SJSA1 (cell line): Measurements from ENCODE around the gene APRT. TPM values are rescaled to one million over a fixed set of nuclear protein-coding genes. Genes with fewer than 3 reads are reported as not detected.
"Not testable (repeated sequence)": the region's sequence is repeated elsewhere in the genome, so short reads cannot be mapped to it uniquely, and the experiment has no call there.

ENCODE experiments used
- DNase-seq, 2 experiments: peaks; one replicate each; pipeline ENCODE4 v3.0.0-alpha.2; 2015 to 2020; ENCODE audit warnings: low spot score in 2 of 2, low read depth in 1 of 2
- H3K27ac ChIP-seq: fragments of 250-450 bp; sonication (Bioruptor Pico); 2 replicates; pipeline ENCODE4 v1.5.1; 2020; ENCODE audit warnings: mild to moderate bottlenecking, moderate library complexity
- H3K27me3 ChIP-seq: fragments of 250-450 bp; sonication (Bioruptor Pico); replicated peaks from 2 replicates; pipeline ENCODE4 v1.5.1; 2020; ENCODE audit warnings: mild to moderate bottlenecking, moderate library complexity
- H3K36me3 ChIP-seq: fragments of 250-450 bp; sonication (Bioruptor Pico); 2 replicates; pipeline ENCODE4 v1.5.1; 2020; ENCODE audit warnings: mild to moderate bottlenecking
- H3K4me1 ChIP-seq: fragments of 250-450 bp; sonication (Bioruptor Pico); replicated peaks from 2 replicates; pipeline ENCODE4 v1.6.1; 2021; ENCODE audit warnings: mild to moderate bottlenecking
- H3K4me3 ChIP-seq: fragments of 250-450 bp; sonication (Bioruptor Pico); 2 replicates; pipeline ENCODE4 v1.5.1; 2020; ENCODE audit warnings: mild to moderate bottlenecking
- H3K9me3 ChIP-seq: fragments of 250-450 bp; sonication (Bioruptor Pico); replicated peaks from 2 replicates; pipeline ENCODE4 v1.5.1; 2020; ENCODE audit warnings: mild to moderate bottlenecking
- total RNA-seq: library from RNA; depleted of rRNA; stranded (reverse); fragments of >200 nt; shearing (Covaris generic); gene quantifications from 2 replicates; pipeline ENCODE4 v1.2.3, GENCODE V29; 2014

Gene APRT
- total RNA-seq, 1 experiment from 2014 or later = 90.6 TPM

- H3K4me1 ChIP-seq, H3K27ac ChIP-seq, H3K9me3 ChIP-seq, DNase-seq, H3K4me3 ChIP-seq, H3K27me3 ChIP-seq: not testable (repeated sequence)
- H3K36me3 ChIP-seq = peaks cover 16% of the 10 kb centered on the region; the same call in 1 of the 2 replicates
These were observed 11.9 kb upstream of the APRT start for GRCh38 chr16:88823646-88824045.

GRCh38 chr16:88822281-88823040 is 10.7 kb upstream of the APRT start:
- Histone ChIP-seq H3K27me3 (no peaks in the 10 kb centered on the region), H3K36me3 (peaks cover 16% of the 10 kb centered on the region; the same call in 1 of the 2 replicates), H3K4me3 (no peak overlapping the region), H3K27ac (no peak overlapping the region), H3K9me3 (no peaks in the 10 kb centered on the region), H3K4me1 (no peaks in the 10 kb centered on the region)
- no peak for DNase-seq

- Histone ChIP-seq H3K4me1 (no peaks in the 10 kb centered on the region), H3K27me3 (no peaks in the 10 kb centered on the region)
- DNase-seq = no peak
These were observed 9.6 kb upstream of the APRT start for GRCh38 chr16:88821168-88821850.

GRCh38 chr16:88820385-88821025 is 8.8 kb upstream of the APRT start:
- Histone ChIP-seq H3K4me1 (no peaks in the 10 kb centered on the region), H3K27ac (no peak overlapping the region)

More at GRCh38 chr16:88821168-88821850, 9.6 kb upstream of the APRT start:
- Histone ChIP-seq H3K9me3 (no peaks in the 10 kb centered on the region), H3K4me3 (no peak overlapping the region), H3K36me3 (peaks cover 16% of the 10 kb centered on the region; the same call in 1 of the 2 replicates), H3K27ac (no peak overlapping the region)

GRCh38 chr16:88819126-88819525 is 7.4 kb upstream of the APRT start:
- no peaks in the 10 kb centered on the region for H3K4me1 ChIP-seq
- H3K9me3 ChIP-seq = no peaks in the 10 kb centered on the region
- H3K27ac ChIP-seq = no peak overlapping the region
- no peak overlapping the region for H3K4me3 ChIP-seq
- no peak for DNase-seq
- peaks cover 11% of the 10 kb centered on the region; the same call in 1 of the 2 replicates for H3K36me3 ChIP-seq
- no peaks in the 10 kb centered on the region for H3K27me3 ChIP-seq

More at GRCh38 chr16:88820385-88821025, 8.8 kb upstream of the APRT start:
- Histone ChIP-seq H3K27me3 (no peaks in the 10 kb centered on the region), H3K4me3 (no peak overlapping the region), H3K36me3 (peaks cover 16% of the 10 kb centered on the region; the same call in 1 of the 2 replicates), H3K9me3 (no peaks in the 10 kb centered on the region)
- no peak for DNase-seq

DNA sequence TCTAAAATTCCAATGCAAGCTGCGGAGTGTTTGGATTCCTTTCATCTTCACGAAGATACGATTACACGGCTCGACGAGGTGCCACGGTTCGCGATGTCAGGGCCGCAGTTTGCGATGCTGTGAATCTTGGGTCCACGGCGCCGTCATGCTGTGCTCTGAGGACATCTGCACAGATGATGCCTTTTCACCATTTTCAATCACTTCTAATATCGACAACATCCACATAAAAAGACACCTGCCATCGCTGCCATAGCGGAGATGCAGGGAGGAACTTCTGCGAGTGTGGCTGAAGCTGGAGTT is 6.8 kb upstream of the APRT start:
- Histone ChIP-seq H3K4me3 (no peak overlapping the region), H3K27me3 (no peaks in the 10 kb centered on the region), H3K36me3 (peaks cover 11% of the 10 kb centered on the region; the same call in 1 of the 2 replicates), H3K9me3 (no peaks in the 10 kb centered on the region), H3K4me1 (no peaks in the 10 kb centered on the region), H3K27ac (no peak overlapping the region)
- DNase-seq = no peak

DNA sequence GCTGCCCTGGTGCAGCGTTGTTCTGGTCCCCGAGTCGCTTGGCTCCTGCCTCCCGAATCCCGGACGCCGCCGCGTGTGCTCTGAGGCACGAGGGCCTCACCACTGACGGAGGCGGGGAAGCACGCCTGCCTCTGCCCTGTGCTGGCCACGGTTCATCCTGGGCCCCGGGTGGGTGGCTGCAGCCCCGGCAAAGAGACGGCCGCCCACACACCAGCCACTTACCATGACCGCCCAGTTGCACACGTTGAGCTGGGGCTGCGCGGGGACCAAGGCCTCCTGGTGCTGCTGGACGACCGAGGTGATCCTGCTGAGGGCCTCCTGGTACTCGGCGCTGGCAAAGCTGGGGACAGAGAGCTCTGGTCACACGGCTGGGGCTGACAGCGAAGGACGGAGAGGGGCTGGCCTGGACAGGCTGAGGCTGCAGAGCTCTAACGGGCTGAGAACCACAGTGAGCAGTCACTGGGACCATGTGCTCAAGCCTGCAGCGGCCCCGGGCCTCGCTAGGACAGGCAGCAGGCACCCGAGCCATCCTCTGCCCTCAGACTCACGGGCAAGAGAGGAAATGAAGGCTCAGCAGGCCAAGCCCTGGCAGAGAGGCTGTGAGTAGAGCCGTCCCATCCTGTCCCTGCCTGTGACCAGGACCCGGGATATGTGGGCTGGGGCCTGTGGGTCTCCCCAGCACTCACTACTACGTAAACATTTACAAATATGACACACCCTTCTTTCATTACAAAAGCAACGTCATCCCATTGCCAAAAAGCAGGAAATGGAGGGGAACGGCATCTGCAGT is 6.3 kb upstream of the APRT start:
- Histone ChIP-seq H3K27ac (no peak overlapping the region), H3K9me3 (no peaks in the 10 kb centered on the region), H3K4me1 (peaks cover under 1% of the 10 kb centered on the region), H3K27me3 (no peaks in the 10 kb centered on the region), H3K4me3 (no peak overlapping the region), H3K36me3 (peaks cover 11% of the 10 kb centered on the region; the same call in 1 of the 2 replicates)
- no peak for DNase-seq

DNA sequence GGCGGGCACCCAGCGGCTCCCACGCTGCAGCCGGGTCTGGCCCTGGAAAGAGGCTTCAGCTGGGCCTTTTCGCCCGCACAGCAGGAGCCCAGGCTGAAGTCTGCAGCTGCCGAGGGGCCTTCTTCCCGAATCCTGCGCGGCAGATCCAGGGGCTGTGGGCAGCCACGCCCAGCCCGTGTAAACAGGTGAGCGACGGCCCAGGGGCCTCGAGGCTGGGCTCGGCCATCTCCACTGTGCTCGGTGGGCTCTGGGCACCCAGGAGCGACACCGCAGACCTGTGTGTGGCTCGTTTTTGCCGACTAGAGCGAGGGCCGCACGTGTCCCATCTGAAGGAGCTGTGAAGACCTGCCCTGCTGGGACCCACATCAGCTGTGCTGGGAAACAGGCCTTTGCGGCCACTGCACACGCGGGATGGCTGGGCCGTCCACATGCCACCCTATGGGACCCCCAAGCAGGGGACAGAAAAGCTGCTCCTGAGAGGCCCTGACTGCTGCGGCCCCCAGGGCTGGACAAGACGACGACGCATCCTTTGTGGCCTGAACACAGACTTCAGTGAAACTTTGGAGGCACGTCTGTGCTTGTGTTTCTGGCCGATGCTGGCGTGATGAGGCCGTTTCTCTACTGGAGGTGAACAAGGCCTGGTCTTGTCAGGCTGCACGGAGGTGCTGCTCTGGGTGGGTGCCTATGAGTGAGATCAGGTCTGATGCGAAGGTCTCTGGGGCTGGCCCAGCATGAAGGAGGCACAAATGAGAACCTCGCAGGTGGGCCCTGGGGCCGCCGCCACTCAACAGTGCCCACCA is 5.2 kb upstream of the APRT start:
- Histone ChIP-seq H3K27ac (no peak overlapping the region), H3K9me3 (no peaks in the 10 kb centered on the region), H3K4me3 (no peak overlapping the region), H3K4me1 (peaks cover 11% of the 10 kb centered on the region), H3K36me3 (peaks cover 7% of the 10 kb centered on the region; the same call in 1 of the 2 replicates), H3K27me3 (no peaks in the 10 kb centered on the region)
- DNase-seq = no peak

GRCh38 chr16:88815901-88816589 is 4.3 kb upstream of the APRT start:
- Histone ChIP-seq H3K9me3 (no peaks in the 10 kb centered on the region), H3K27me3 (no peaks in the 10 kb centered on the region), H3K4me3 (no peak overlapping the region), H3K27ac (no peak overlapping the region), H3K36me3 (no peaks in the 10 kb centered on the region), H3K4me1 (peaks cover 17% of the 10 kb centered on the region)
- no peak for DNase-seq

DNA sequence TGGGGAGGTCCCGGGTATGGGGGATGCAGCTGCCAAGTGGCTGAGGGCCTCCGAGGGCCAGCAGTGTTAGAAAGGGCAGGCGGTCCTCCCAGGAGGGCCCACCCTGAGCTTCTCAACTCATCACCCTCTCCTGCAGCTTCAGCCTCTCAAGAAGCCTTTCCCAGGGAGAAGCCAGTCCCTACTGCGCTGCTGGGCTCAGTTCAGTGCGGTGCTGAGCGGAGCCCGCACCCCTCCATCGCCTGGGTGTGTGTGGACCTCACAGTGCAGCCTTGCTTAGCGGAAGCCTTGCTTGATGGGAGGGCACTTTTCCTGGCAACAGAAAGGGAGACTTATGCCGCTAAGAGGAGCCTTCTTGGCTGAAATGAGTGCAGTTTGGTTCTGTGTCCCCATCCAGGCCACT is 3.5 kb upstream of the APRT start:
- Histone ChIP-seq H3K4me1 (peaks cover 26% of the 10 kb centered on the region), H3K4me3 (no peak overlapping the region), H3K27me3 (no peaks in the 10 kb centered on the region), H3K27ac (no peak overlapping the region), H3K36me3 (peaks cover 7% of the 10 kb centered on the region), H3K9me3 (no peaks in the 10 kb centered on the region)
- DNase-seq = no peak

- no peaks in the 10 kb centered on the region for H3K9me3 ChIP-seq
- H3K4me3 ChIP-seq = no peak overlapping the region
- DNase-seq = no peak
- H3K4me1 ChIP-seq = peaks cover 37% of the 10 kb centered on the region
- H3K27me3 ChIP-seq = no peaks in the 10 kb centered on the region
- peaks cover 18% of the 10 kb centered on the region for H3K36me3 ChIP-seq
- H3K27ac ChIP-seq = no peak overlapping the region
These were observed 2.4 kb upstream of the APRT start for GRCh38 chr16:88814144-88814502.

DNA sequence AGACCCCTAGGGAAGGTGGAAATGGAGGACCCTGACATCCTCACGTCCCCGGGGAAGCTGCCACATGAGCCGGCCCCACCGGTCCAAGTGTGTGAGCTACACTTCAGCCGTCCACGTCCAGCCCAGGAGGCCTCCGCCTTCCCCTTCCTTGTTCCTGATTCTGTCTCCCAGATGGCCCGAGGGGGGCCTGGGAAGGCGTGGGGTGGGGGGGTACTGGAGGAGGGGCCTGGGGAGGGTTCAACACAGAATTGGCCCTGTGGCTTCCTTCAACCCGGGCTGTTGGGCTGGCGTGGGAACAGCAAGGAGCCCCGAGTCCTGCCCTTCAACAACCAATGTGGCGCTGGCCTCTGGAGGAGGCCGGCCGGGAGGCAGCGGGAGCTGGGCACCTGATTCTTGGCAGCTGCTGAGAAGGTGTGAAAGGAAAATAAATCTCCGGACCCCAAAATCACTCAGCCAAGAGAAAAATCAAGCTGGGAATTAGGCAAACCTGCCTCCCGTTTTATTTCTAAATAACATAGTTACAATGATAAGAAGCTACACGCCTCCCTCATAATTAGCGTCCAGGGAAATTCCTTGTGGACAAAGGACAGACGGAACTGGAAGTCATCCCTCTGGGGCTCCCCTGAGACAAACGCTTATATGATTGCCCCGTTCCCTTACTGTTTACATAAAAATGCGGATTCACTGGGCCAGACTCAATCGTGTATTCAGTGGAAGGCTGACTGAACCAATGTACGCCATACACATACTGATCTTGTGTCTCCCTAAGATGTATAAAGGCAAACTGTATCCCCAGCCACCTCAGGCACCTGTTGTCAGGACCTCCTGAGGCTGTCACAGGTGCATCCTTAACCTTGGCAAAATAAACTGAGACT is 1.8 kb upstream of the APRT start:
- H3K27me3 ChIP-seq = no peaks in the 10 kb centered on the region
- H3K4me1 ChIP-seq = peaks cover 37% of the 10 kb centered on the region
- no peak for DNase-seq
- no peak overlapping the region for H3K4me3 ChIP-seq
- H3K9me3 ChIP-seq = no peaks in the 10 kb centered on the region
- H3K27ac ChIP-seq = no peak overlapping the region
- H3K36me3 ChIP-seq = peaks cover 24% of the 10 kb centered on the region
